ENCODE data around the gene FAM241B.

DNA sequence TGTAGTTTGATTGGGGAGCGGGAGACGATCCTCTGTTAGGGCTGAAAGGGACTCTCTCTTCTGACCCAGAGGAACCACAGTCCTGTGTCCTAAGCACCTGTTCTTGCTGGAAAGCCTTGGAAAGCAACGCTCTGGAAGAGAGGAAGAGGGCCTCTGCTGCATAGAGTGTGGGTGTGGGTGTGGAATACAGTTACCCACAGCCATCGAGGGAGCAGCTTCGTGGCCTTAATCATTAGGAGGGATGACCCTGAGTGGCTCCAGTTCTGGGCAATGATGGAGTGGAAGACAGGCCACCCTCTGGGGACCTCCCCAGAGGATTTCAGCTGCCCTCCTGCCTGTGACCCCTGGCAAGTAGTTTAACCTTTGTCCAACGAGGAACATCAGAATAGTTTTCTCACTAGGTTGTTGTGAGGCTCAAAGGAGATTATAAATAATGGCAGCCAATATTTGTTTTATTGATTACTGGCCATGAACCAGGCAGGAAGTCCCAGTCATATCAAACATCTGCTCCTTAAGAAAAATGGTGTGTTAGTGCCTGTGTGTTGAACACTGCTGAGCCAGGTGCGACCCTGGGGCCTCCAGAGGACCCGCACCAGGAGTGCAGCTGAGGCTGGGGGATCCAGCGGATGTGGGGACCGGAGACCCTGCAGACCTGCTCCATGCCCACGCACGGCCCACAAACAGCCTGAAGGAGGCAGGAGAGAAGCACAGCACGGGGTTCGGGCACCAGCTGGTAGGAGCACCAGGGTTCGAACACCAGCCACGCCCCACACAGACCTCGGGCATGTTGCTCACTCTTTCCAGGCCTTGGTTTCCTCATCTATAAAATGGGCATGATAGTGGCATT, 35.6 kb downstream of the FAM241B start:
- TF ChIP-seq, protein P1, sequence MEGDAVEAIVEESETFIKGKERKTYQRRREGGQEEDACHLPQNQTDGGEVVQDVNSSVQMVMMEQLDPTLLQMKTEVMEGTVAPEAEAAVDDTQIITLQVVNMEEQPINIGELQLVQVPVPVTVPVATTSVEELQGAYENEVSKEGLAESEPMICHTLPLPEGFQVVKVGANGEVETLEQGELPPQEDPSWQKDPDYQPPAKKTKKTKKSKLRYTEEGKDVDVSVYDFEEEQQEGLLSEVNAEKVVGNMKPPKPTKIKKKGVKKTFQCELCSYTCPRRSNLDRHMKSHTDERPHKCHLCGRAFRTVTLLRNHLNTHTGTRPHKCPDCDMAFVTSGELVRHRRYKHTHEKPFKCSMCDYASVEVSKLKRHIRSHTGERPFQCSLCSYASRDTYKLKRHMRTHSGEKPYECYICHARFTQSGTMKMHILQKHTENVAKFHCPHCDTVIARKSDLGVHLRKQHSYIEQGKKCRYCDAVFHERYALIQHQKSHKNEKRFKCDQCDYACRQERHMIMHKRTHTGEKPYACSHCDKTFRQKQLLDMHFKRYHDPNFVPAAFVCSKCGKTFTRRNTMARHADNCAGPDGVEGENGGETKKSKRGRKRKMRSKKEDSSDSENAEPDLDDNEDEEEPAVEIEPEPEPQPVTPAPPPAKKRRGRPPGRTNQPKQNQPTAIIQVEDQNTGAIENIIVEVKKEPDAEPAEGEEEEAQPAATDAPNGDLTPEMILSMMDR (IDR thresholded peaks at IDR 0.05; ENCODE audit: insufficient read depth, low read length): no peak
- no peak for TF ChIP-seq POLR2AphosphoS5 (IDR thresholded peaks at IDR 0.05; ENCODE audit: low read depth)
